GM21381 (cell line): Measurements from ENCODE around the gene HDAC11.
"Not testable (repeated sequence)": the region's sequence is repeated elsewhere in the genome, so short reads cannot be mapped to it uniquely, and the experiment has no call there.

ENCODE experiments used
- ATAC-seq: cut with Tn5 transposase; IDR thresholded peaks from one replicate; pipeline ENCODE4 v1.9.1; 2021; ENCODE audit warnings: mild to moderate bottlenecking, moderate library complexity; ENCODE audit not compliant: unreplicated experiment

The HDAC11 gene

GRCh38 chr3:13492976-13493866, 13.1 kb downstream of the HDAC11 start:
- no peak for ATAC-seq

- ATAC-seq = no peak
Observed at GRCh38 chr3:13493867-13494441, 13.8 kb downstream of the HDAC11 start.

DNA sequence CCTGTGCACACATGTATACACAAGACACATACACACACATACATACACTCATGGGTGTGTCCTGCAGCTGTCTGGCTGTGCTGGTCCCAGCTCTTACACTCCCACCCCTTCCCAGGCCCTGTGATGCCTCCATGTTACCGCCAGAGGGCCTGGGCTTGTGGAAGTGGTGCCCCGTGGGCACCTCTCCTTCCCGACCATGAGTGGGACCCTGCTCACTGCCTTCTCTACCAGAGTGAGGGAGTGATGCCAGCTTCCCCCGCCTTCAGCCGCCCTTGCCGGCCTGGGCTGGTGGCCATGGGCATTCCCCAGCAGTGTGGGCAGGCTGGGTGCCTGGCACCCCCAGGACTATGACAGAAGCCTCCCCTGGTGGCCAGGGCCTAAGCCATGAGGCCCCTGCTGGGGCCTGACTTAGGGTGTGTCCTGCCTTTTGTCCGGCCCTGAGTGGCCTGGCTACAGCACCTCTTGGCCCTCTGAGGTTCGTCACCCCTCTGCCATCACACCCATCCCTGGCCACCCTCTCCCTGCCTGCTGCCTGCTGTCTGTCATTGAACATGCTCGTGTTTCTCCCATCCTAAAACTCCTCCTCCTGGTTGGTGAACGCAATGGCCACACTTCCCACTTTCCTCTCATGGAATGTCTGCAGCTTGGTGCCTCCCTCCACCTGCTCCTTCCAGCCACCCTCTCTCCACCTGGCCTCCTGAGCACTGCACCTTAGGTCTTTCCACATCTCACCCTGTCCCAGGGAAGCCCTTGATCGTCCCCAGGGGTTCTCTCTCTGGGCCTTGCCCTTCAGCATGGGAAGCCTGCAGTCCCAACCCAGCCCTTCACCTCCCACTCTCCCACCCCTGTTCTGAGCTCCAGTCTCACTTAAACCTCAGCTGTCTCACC, 14.6 kb downstream of the HDAC11 start:
- no peak for ATAC-seq

GRCh38 chr3:13495351-13495813, 15.3 kb downstream of the HDAC11 start:
- no peak for ATAC-seq

GRCh38 chr3:13495921-13496723, 16.0 kb downstream of the HDAC11 start:
- peak; percentile 70 for ATAC-seq

GRCh38 chr3:13496879-13497278, 16.8 kb downstream of the HDAC11 start:
- no peak for ATAC-seq

DNA sequence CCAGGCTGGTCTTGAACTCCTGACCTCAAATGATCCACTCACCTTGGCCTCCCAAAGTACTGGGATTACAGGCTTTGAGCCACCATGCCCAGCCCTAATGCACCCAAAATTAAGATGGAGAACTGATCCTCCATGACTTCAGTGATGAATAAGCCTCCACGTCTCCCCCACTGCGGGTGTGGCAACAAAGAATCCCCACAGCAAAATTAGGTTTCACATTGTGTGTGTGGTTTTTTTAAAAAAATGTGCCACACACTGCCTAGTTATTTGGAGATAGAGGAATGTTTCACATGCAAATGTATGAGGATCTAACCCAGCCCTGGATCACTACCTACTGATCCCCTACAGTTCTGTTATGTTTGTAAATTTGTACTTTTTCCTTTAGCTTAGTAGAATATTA, 17.3 kb downstream of the HDAC11 start:
- no peak for ATAC-seq

- ATAC-seq = no peak
Observed at GRCh38 chr3:13498354-13499060, 18.4 kb downstream of the HDAC11 start.

DNA sequence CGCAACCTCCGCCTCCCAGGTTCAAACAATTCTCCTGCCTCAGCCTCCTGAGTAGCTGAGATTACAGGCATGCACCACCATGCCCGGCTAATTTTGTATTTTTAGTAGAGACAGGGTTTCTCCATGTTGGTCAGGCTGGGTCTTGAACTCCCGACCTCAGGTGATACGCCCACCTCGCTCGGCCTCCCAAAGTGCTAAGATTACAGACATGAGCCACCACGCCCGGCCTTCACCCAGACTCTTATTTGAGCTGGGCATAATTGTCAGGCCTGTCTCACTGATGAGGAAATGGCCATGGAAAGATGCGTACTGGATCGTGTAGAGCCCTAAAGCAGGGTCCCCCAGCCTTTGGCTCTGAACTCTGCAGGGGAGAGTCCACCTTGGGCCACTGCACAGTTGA, 19.1 kb downstream of the HDAC11 start:
- not testable (repeated sequence) for ATAC-seq

DNA sequence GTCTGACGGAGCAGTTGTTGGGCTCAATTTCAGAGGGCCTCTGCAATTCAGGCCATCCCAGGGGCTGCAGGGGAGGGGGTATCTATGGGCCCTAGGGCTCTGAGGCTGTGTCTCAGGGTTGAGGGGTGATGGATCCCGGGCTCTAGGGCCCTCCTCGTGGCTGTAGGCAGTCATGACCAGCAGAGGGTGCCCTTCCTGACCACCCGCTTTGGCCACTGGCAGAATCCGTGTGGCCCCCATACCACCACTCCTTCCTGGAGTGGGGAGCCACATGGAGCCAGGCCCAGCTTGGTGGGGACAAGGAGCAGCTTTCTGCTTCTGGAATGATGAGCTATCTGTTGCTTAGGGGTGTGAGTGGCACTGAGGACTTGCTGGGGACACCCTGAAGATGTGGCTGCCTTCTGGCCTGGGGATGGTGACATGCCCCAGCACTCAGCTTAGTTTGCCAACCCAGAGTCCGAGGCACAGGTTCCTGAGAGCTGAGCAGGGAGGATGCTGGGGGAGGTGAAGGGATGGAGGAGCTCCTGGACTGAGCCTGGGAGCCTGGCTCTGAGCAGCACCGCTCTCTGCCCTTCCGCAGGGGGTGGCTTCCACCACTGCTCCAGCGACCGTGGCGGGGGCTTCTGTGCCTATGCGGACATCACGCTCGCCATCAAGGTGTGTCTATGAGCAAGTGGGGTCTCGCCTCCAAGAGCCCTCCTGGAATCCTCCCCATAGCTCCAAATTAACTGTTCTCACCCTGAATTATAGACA, 20.2 kb downstream of the HDAC11 start:
- no peak for ATAC-seq

GRCh38 chr3:13501056-13501455, 20.9 kb downstream of the HDAC11 start:
- no peak for ATAC-seq

DNA sequence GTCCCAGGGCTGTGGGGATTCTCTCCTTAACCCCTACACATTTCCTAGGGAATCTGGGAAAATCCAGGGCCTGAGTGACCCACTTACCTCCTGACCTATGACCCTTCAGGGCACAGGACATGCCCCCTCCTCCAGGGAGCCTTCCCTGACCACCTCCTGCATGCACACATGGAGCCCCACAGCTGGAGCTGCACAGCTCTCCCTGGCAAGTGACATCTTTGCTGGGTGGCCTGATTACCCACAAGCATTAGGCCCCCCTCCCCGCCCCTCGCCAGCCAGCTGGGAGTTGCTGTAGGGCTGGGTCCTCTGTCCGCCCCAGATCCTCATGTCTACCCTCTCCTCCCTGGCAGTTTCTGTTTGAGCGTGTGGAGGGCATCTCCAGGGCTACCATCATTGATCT, 21.4 kb downstream of the HDAC11 start:
- no peak for ATAC-seq

- no peak for ATAC-seq
Observed at GRCh38 chr3:13501958-13502790, 22.1 kb downstream of the HDAC11 start.

GRCh38 chr3:13502791-13503060, 22.6 kb downstream of the HDAC11 start:
- ATAC-seq = no peak

DNA sequence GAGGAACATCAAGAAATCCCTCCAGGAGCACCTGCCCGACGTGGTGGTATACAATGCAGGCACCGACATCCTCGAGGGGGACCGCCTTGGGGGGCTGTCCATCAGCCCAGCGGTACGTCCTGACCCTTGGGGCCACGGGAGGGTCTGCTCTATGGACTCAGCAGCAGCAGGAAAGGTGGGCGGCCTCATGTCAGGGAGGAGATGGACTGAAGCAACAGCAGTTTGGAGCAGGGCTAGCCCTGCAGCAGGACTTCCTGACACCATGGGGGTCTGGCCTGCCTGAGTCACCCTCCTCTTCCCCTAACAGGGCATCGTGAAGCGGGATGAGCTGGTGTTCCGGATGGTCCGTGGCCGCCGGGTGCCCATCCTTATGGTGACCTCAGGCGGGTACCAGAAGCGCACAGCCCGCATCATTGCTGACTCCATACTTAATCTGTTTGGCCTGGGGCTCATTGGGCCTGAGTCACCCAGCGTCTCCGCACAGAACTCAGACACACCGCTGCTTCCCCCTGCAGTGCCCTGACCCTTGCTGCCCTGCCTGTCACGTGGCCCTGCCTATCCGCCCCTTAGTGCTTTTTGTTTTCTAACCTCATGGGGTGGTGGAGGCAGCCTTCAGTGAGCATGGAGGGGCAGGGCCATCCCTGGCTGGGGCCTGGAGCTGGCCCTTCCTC, 24.2 kb downstream of the HDAC11 start:
- ATAC-seq = no peak

GRCh38 chr3:13505147-13506130, 25.3 kb downstream of the HDAC11 start:
- no peak for ATAC-seq

- no peak for ATAC-seq
Observed at GRCh38 chr3:13506239-13506638, 26.1 kb downstream of the HDAC11 start.
